ENCODE data around the gene UTP20.

- TF ChIP-seq CTCF (IDR thresholded peaks at IDR 0.05 in 8 of 11, conservative IDR thresholded peaks at IDR 0.05 in 3 of 11) = no peak
- no peak for TF ChIP-seq POLR2AphosphoS5 (IDR thresholded peaks at IDR 0.05)
- no peak for TF ChIP-seq POLR2A (IDR thresholded peaks at IDR 0.05)
These were observed 49.4 kb upstream of the UTP20 start for GRCh38 chr12:101230547-101230946.
